Activated CD4-positive, CD25-positive, alpha-beta regulatory T cell treated with anti-CD3 and anti-CD28 coated beads, Interleukin-2, amount 50 U/mL, for 24 hours (primary cell): ENCODE results near the gene KRT13.

Source experiments
- ATAC-seq, 2 donors: fragments of 150-1000 bp; cut with Tn5 transposase; one replicate each; pipeline ENCODE4 v1.10.0; 2021; ENCODE audit warnings: mild to moderate bottlenecking in 1 of 2, moderate library complexity in 1 of 2

The KRT13 gene

GRCh38 chr17:41536741-41537613 is 31.6 kb upstream of the KRT13 start:
- no peak for ATAC-seq

GRCh38 chr17:41535764-41536481 is 30.5 kb upstream of the KRT13 start:
- no peak for ATAC-seq

GRCh38 chr17:41534899-41535546 is 29.6 kb upstream of the KRT13 start:
- no peak for ATAC-seq

GRCh38 chr17:41533613-41534012 is 28.2 kb upstream of the KRT13 start:
- no peak for ATAC-seq

GRCh38 chr17:41532947-41533570 is 27.6 kb upstream of the KRT13 start:
- ATAC-seq: no peak

- ATAC-seq: no peak
These were observed 26.6 kb upstream of the KRT13 start for GRCh38 chr17:41531993-41532392.

GRCh38 chr17:41530062-41531048 is 24.9 kb upstream of the KRT13 start:
- no peak for ATAC-seq

- ATAC-seq: no peak
These were observed 24.1 kb upstream of the KRT13 start for GRCh38 chr17:41529491-41529915.

GRCh38 chr17:41528959-41529353 is 23.5 kb upstream of the KRT13 start:
- ATAC-seq: no peak

GRCh38 chr17:41527063-41528023 is 21.9 kb upstream of the KRT13 start:
- ATAC-seq: no peak

- no peak for ATAC-seq
These were observed 18.8 kb upstream of the KRT13 start for GRCh38 chr17:41524261-41524660.

GRCh38 chr17:41523787-41524186 is 18.4 kb upstream of the KRT13 start:
- no peak for ATAC-seq

GRCh38 chr17:41523225-41523593 is 17.8 kb upstream of the KRT13 start:
- no peak for ATAC-seq

GRCh38 chr17:41522301-41523224 is 17.2 kb upstream of the KRT13 start:
- no peak for ATAC-seq

GRCh38 chr17:41521574-41522261 is 16.3 kb upstream of the KRT13 start:
- no peak for ATAC-seq

- ATAC-seq: no peak
These were observed 15.6 kb upstream of the KRT13 start for GRCh38 chr17:41520821-41521521.

- ATAC-seq: no peak
These were observed 14.3 kb upstream of the KRT13 start for GRCh38 chr17:41519501-41520224.
